Measurements from ENCODE around the gene S100A6.

DNA sequence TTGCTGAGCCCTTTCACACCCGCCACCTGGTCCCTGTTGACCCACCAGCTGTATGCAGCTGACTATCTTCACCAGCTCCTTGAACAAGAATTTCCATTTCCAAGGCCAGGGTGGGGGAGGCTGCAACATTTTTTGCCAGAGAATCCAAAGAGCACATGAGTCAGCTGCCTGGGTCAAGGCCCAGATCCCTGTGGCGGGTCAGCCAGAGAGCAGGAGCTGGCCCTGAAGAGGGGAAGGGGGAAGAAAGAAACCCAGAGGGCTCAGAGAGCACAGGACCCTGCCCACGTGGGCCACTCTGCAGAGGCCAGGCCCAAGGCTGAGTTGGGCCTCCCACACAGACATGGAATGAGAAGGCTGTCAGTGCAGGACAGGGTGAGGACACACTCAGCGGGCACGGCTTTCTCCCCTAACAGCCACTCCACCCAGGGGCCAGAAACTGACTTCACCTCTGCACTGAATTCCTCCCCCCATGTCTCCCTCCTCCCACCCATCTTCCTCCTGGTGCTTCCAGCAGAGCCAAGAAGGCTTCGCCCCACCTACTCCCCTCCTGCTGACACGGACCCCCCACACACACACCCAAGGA lies 28.9 kb downstream of the S100A6 start:
- TF ChIP-seq GATA3 (IDR thresholded peaks at IDR 0.05; ENCODE audit: borderline replicate concordance) (no peak), CEBPB (IDR thresholded peaks at IDR 0.05) (no peak)
- TF ChIP-seq, protein P1, sequence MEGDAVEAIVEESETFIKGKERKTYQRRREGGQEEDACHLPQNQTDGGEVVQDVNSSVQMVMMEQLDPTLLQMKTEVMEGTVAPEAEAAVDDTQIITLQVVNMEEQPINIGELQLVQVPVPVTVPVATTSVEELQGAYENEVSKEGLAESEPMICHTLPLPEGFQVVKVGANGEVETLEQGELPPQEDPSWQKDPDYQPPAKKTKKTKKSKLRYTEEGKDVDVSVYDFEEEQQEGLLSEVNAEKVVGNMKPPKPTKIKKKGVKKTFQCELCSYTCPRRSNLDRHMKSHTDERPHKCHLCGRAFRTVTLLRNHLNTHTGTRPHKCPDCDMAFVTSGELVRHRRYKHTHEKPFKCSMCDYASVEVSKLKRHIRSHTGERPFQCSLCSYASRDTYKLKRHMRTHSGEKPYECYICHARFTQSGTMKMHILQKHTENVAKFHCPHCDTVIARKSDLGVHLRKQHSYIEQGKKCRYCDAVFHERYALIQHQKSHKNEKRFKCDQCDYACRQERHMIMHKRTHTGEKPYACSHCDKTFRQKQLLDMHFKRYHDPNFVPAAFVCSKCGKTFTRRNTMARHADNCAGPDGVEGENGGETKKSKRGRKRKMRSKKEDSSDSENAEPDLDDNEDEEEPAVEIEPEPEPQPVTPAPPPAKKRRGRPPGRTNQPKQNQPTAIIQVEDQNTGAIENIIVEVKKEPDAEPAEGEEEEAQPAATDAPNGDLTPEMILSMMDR (IDR thresholded peaks at IDR 0.05) = no peak

Measured in A549 (cell line).